Measurements from ENCODE around the gene SLX9.

SLX9 gene

GRCh38 chr21:44977616-44978340 is 37.9 kb downstream of the SLX9 start:
- no peaks in the 10 kb centered on the region for H3K36me3 ChIP-seq (ENCODE audit: control insufficient read depth, low read length)
- no peak overlapping the region for H3K4me2 ChIP-seq (ENCODE audit: low read length)
- H3K4me1 ChIP-seq (ENCODE audit: control insufficient read depth, low read length), result no peaks in the 10 kb centered on the region

GRCh38 chr21:44979687-44980561 is 40.1 kb downstream of the SLX9 start:
- no peaks in the 10 kb centered on the region for H3K4me1 ChIP-seq (ENCODE audit: control insufficient read depth, low read length)
- H3K4me2 ChIP-seq (ENCODE audit: low read length), result no peak overlapping the region
- no peaks in the 10 kb centered on the region for H3K9me3 ChIP-seq (ENCODE audit: control insufficient read depth, insufficient read depth, low read length)
- no peaks in the 10 kb centered on the region for H3K9me2 ChIP-seq (replicated peaks; ENCODE audit: control insufficient read depth, low read length)
- TF ChIP-seq CTCF (IDR thresholded peaks at IDR 0.05; ENCODE audit: low read depth, low read length, poor library complexity, severe bottlenecking) (no peak), EZH2phosphoT487 (IDR thresholded peaks at IDR 0.05; ENCODE audit: borderline replicate concordance, low read length) (no peak)
- no peaks in the 10 kb centered on the region for H3K27me3 ChIP-seq (ENCODE audit: control insufficient read depth, low read length)
- no peak overlapping the region for H3K27ac ChIP-seq (ENCODE audit: low read depth, low read length)
- no peaks in the 10 kb centered on the region for H3K36me3 ChIP-seq (ENCODE audit: control insufficient read depth, low read length)
- H3K79me2 ChIP-seq (ENCODE audit: control insufficient read depth, low read length), result no peaks in the 10 kb centered on the region
- H3F3A ChIP-seq (ENCODE audit: control insufficient read depth, insufficient read depth), result no peaks in the 10 kb centered on the region
- H4K20me1 ChIP-seq (ENCODE audit: control insufficient read depth, insufficient read depth, low read depth, low read length), result 0 out of 2 replicates have a peak, but pooled peaks cover 5% of the 10 kb centered on the region
- no peak overlapping the region for H3K4me3 ChIP-seq (ENCODE audit: low read length)

More at GRCh38 chr21:44977616-44978340, 37.9 kb downstream of the SLX9 start:
- 0 out of 2 replicates have a peak, but pooled peaks cover 6% of the 10 kb centered on the region for H4K20me1 ChIP-seq (ENCODE audit: control insufficient read depth, insufficient read depth, low read depth, low read length)
- no peaks in the 10 kb centered on the region for H3K79me2 ChIP-seq (ENCODE audit: control insufficient read depth, low read length)
- no peak overlapping the region for H3K4me3 ChIP-seq (ENCODE audit: low read length)
- no peak overlapping the region for H3K27ac ChIP-seq (ENCODE audit: low read depth, low read length)
- no peaks in the 10 kb centered on the region for H3K27me3 ChIP-seq (ENCODE audit: control insufficient read depth, low read length)
- H3K9me3 ChIP-seq (ENCODE audit: control insufficient read depth, insufficient read depth, low read length), result no peaks in the 10 kb centered on the region
- TF ChIP-seq CTCF (IDR thresholded peaks at IDR 0.05; ENCODE audit: low read depth, low read length, poor library complexity, severe bottlenecking), result no peak
- TF ChIP-seq EZH2phosphoT487 (IDR thresholded peaks at IDR 0.05; ENCODE audit: borderline replicate concordance, low read length), result no peak
- no peaks in the 10 kb centered on the region for H3F3A ChIP-seq (ENCODE audit: control insufficient read depth, insufficient read depth)
- H3K9me2 ChIP-seq (replicated peaks; ENCODE audit: control insufficient read depth, low read length), result no peaks in the 10 kb centered on the region

- no peak overlapping the region for H3K4me2 ChIP-seq (ENCODE audit: low read length)
- TF ChIP-seq EZH2phosphoT487 (IDR thresholded peaks at IDR 0.05; ENCODE audit: borderline replicate concordance, low read length) (no peak), CTCF (IDR thresholded peaks at IDR 0.05; ENCODE audit: low read depth, low read length, poor library complexity, severe bottlenecking) (no peak)
- no peaks in the 10 kb centered on the region for H3K36me3 ChIP-seq (ENCODE audit: control insufficient read depth, low read length)
Measured at GRCh38 chr21:44980562-44981489, 41.0 kb downstream of the SLX9 start.

More at GRCh38 chr21:44980562-44981489, 41.0 kb downstream of the SLX9 start:
- Histone ChIP-seq H3K4me3 (ENCODE audit: low read length) (no peak overlapping the region), H3K27me3 (ENCODE audit: control insufficient read depth, low read length) (no peaks in the 10 kb centered on the region), H3K9me3 (ENCODE audit: control insufficient read depth, insufficient read depth, low read length) (no peaks in the 10 kb centered on the region), H4K20me1 (ENCODE audit: control insufficient read depth, insufficient read depth, low read depth, low read length) (0 out of 2 replicates have a peak, but pooled peaks cover 5% of the 10 kb centered on the region), H3K27ac (ENCODE audit: low read depth, low read length) (no peak overlapping the region), H3K79me2 (ENCODE audit: control insufficient read depth, low read length) (no peaks in the 10 kb centered on the region), H3K9me2 (replicated peaks; ENCODE audit: control insufficient read depth, low read length) (no peaks in the 10 kb centered on the region), H3F3A (ENCODE audit: control insufficient read depth, insufficient read depth) (no peaks in the 10 kb centered on the region), H3K4me1 (ENCODE audit: control insufficient read depth, low read length) (no peaks in the 10 kb centered on the region)
